ENCODE results near the gene RUNX1. TPM values are rescaled to one million over a fixed set of nuclear protein-coding genes. Genes with fewer than 3 reads are reported as not detected.

RUNX1 gene
- total RNA-seq, 2 donors from 2014 or later, result 3.8 to 7.6 TPM

DNA sequence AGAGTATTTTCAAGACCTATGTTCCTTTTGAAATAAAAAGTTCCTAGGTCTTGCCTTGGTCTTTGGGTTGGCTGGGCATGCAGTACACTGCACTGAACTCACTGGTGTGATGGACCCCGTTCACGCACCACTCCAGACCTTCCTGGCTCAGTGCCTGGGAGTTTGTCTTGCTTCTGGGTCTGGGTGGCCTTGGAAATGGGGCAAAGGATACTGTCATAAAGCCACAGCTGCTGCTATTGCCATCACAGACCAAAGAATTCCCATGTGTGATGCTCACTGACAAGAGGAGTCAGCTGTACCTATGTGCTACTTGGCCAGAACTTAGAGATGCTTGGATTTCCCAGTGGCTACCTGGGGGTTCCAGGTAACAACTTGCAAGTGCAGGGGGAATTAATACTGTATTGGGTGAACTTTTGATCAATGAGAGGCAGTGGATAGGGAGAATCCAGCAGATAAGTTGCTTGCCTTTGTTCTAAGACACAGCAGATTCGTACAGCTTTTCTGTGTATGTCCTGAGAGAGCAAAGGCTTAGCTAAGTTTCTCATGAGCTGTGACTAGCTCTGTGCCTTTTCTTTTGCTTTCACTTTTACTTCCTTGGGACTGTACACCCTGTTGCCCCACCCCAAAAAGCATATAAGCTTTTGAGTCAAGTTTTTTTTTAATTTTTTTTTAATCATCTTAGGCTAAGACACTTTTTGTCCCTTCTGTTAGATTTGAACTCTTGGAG, 115.3 kb downstream of the RUNX1 start:
- Histone ChIP-seq H3K27ac (no peak overlapping the region), H3K9me3 (no peaks in the 10 kb centered on the region), H3K36me3 (no peaks in the 10 kb centered on the region), H3K27me3 (no peaks in the 10 kb centered on the region), H3K4me3 (no peak overlapping the region), H3K4me1 (no peaks in the 10 kb centered on the region)
- no peak for DNase-seq (ENCODE audit: low spot score)
- TF ChIP-seq, protein P1, sequence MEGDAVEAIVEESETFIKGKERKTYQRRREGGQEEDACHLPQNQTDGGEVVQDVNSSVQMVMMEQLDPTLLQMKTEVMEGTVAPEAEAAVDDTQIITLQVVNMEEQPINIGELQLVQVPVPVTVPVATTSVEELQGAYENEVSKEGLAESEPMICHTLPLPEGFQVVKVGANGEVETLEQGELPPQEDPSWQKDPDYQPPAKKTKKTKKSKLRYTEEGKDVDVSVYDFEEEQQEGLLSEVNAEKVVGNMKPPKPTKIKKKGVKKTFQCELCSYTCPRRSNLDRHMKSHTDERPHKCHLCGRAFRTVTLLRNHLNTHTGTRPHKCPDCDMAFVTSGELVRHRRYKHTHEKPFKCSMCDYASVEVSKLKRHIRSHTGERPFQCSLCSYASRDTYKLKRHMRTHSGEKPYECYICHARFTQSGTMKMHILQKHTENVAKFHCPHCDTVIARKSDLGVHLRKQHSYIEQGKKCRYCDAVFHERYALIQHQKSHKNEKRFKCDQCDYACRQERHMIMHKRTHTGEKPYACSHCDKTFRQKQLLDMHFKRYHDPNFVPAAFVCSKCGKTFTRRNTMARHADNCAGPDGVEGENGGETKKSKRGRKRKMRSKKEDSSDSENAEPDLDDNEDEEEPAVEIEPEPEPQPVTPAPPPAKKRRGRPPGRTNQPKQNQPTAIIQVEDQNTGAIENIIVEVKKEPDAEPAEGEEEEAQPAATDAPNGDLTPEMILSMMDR (IDR thresholded peaks at IDR 0.05), result no peak

GRCh38 chr21:34932233-34932632, 116.9 kb downstream of the RUNX1 start:
- Histone ChIP-seq H3K36me3 (no peaks in the 10 kb centered on the region), H3K4me3 (no peak overlapping the region), H3K27me3 (no peaks in the 10 kb centered on the region), H3K27ac (no peak overlapping the region), H3K4me1 (peaks cover 0 to under 1% of the 10 kb centered on the region in 2 donors), H3K9me3 (no peaks in the 10 kb centered on the region)
- TF ChIP-seq, protein P1 (IDR thresholded peaks at IDR 0.05), result no peak
- DNase-seq (ENCODE audit: low spot score), result no peak

- H3K27me3 ChIP-seq, result no peaks in the 10 kb centered on the region
- no peak overlapping the region for H3K27ac ChIP-seq
- TF ChIP-seq, protein P1 (IDR thresholded peaks at IDR 0.05), result no peak
- H3K36me3 ChIP-seq, result no peaks in the 10 kb centered on the region
- peaks cover 0 to 6% of the 10 kb centered on the region in 2 donors for H3K4me1 ChIP-seq
- no peaks in the 10 kb centered on the region for H3K9me3 ChIP-seq
- no peak for DNase-seq (ENCODE audit: low spot score)
- H3K4me3 ChIP-seq, result no peak overlapping the region
These were observed 118.1 kb downstream of the RUNX1 start for GRCh38 chr21:34930971-34931370.

- TF ChIP-seq, protein P1 (IDR thresholded peaks at IDR 0.05), result no peak
- Histone ChIP-seq H3K4me1 (peaks cover 0 to 6% of the 10 kb centered on the region in 2 donors), H3K9me3 (no peaks in the 10 kb centered on the region), H3K27me3 (no peaks in the 10 kb centered on the region), H3K27ac (no peak overlapping the region), H3K36me3 (no peaks in the 10 kb centered on the region), H3K4me3 (no peak overlapping the region)
- DNase-seq (ENCODE audit: low spot score), result no peak
These were observed 120.5 kb downstream of the RUNX1 start for GRCh38 chr21:34928637-34929036.

GRCh38 chr21:34927992-34928391, 121.1 kb downstream of the RUNX1 start:
- H3K27me3 ChIP-seq, result no peaks in the 10 kb centered on the region
- H3K4me3 ChIP-seq, result no peak overlapping the region
- TF ChIP-seq, protein P1 (IDR thresholded peaks at IDR 0.05), result no peak
- no peak for DNase-seq (ENCODE audit: low spot score)
- H3K4me1 ChIP-seq, result peaks cover 0 to 6% of the 10 kb centered on the region in 2 donors
- H3K9me3 ChIP-seq, result no peaks in the 10 kb centered on the region
- no peaks in the 10 kb centered on the region for H3K36me3 ChIP-seq
- H3K27ac ChIP-seq, result no peak overlapping the region

Measured in right atrium auricular region (tissue), 2 donors.